Small intestine (tissue), 7 donors: ENCODE results near the gene IPO13. TPM values are rescaled to one million over a fixed set of nuclear protein-coding genes. Genes with fewer than 3 reads are reported as not detected.

Experiments used
- DNase-seq, 2 donors: peaks; one replicate each; pipeline versions ENCODE4 v3.0.0 to v3.0.0-alpha.2; 2013
- FAIRE-seq: peaks from 2 replicates; lab custom pipeline; 2012; peaks lifted over from hg19 to GRCh38; lab: Jason Lieb, UNC
- H3K27ac ChIP-seq, 3 donors: one replicate each; pipeline ENCODE4 v1.5.1; 2013; ENCODE audit warnings: low read length in 2 of 3, mild to moderate bottlenecking in 2 of 3, control low read depth in 1 of 3, inconsistent platforms in 1 of 3, low read depth in 1 of 3, moderate library complexity in 1 of 3
- H3K27me3 ChIP-seq, 3 donors: one replicate each; pipeline ENCODE4 v1.6.1; 2013; ENCODE audit warnings: low read length in 3 of 3, inconsistent platforms in 1 of 3; ENCODE audit not compliant: control insufficient read depth in 3 of 3, insufficient read depth in 3 of 3
- H3K36me3 ChIP-seq, 3 donors: one replicate each; pipeline ENCODE4 v1.6.1; 2013; ENCODE audit warnings: low read length in 3 of 3, inconsistent platforms in 1 of 3, low read depth in 1 of 3, mild to moderate bottlenecking in 1 of 3, moderate library complexity in 1 of 3; ENCODE audit not compliant: control insufficient read depth in 3 of 3, insufficient read depth in 2 of 3
- H3K4me1 ChIP-seq, 3 donors: one replicate each; pipeline ENCODE4 v1.6.1; 2013; ENCODE audit warnings: low read length in 2 of 3, inconsistent platforms in 1 of 3, low read depth in 1 of 3, mild to moderate bottlenecking in 1 of 3, moderate library complexity in 1 of 3; ENCODE audit not compliant: control insufficient read depth in 3 of 3, insufficient read depth in 2 of 3
- H3K4me3 ChIP-seq, 3 donors: one replicate each; pipeline ENCODE4 v1.5.1; 2013; ENCODE audit warnings: low read length in 3 of 3, control low read depth in 1 of 3, inconsistent platforms in 1 of 3, low read depth in 1 of 3, mild to moderate bottlenecking in 1 of 3, moderate library complexity in 1 of 3
- H3K9me3 ChIP-seq, 2 donors: one replicate each; pipeline ENCODE4 v1.6.1; 2013; ENCODE audit warnings: low read depth in 1 of 2, low read length in 1 of 2; ENCODE audit not compliant: control insufficient read depth in 2 of 2, insufficient read depth in 1 of 2
- WGBS, 3 donors: extraction: QIAGEN DNeasy Blood & Tissue Kit; methylation state at CpG; one replicate each; pipeline ENCODE4 v1.1.7; 2013; 5-methylcytosine and 5-hydroxymethylcytosine counted together
- polyA plus RNA-seq, 4 donors: library from polyadenylated mRNA; stranded (reverse) in 3 of 4; unstranded in 1 of 4; fragments of 200-250 nt in 3 of 4; fragments of 120-200 nt in 1 of 4; gene quantifications; one replicate each; pipeline versions ENCODE4 v1.2.1 to v1.2.3, GENCODE V29; 2013
- donor health status: healthy with polysubstance abuse.
- donor health status: control.
- donor health status: control.
- donor health status: Bipolar disorder and iron deficiency.
- donor health status: healthy.

The IPO13 gene
- polyA plus RNA-seq, 4 donors: 14.2 to 24.8 (median 20.1) TPM

- no peak for DNase-seq
- no peak for FAIRE-seq
- WGBS, 3 donors: 72 to 74% (median 72%) methylated on average over 19 of the region's 19 CpGs
- peak overlapping the region in 2 of 3 donors; percentile 49 to 67 for H3K4me3 ChIP-seq
- H3K4me1 ChIP-seq: peaks cover 0 to 57% (median 4%) of the 10 kb centered on the region in 3 donors
- no peaks in the 10 kb centered on the region for H3K9me3 ChIP-seq
- H3K36me3 ChIP-seq: peaks cover 0 to 30% (median 1%) of the 10 kb centered on the region in 3 donors
- H3K27me3 ChIP-seq: no peaks in the 10 kb centered on the region
- H3K27ac ChIP-seq: peak overlapping the region; percentile 86 to 95 (median 87)
These were observed 43.8 kb downstream of the IPO13 start for GRCh38 chr1:43990271-43991199.

GRCh38 chr1:43991200-43991475, 44.4 kb downstream of the IPO13 start:
- Histone ChIP-seq H3K27me3 (no peaks in the 10 kb centered on the region), H3K27ac (peak overlapping the region; percentile 86 to 95 (median 87)), H3K4me3 (peak overlapping the region; percentile 49 to 67 (median 66)), H3K9me3 (no peaks in the 10 kb centered on the region), H3K4me1 (peaks cover 0 to 51% (median 4%) of the 10 kb centered on the region in 3 donors), H3K36me3 (peaks cover 0 to 30% (median 0%) of the 10 kb centered on the region in 3 donors)
- WGBS, 3 donors: 1 to 2% (median 1%) methylated on average over 10 of the region's 10 CpGs
- DNase-seq (no peak), FAIRE-seq (no peak)

- Histone ChIP-seq H3K9me3 (no peaks in the 10 kb centered on the region), H3K36me3 (peaks cover 0 to 35% (median 0%) of the 10 kb centered on the region in 3 donors), H3K4me1 (peaks cover 0 to 46% (median 4%) of the 10 kb centered on the region in 3 donors), H3K27me3 (no peaks in the 10 kb centered on the region), H3K4me3 (peak within 1 kb of the TSS; percentile 49 to 67 (median 66)), H3K27ac (peak within 1 kb of the TSS; percentile 86 to 95 (median 87))
- FAIRE-seq (no peak), DNase-seq (peak; percentile 85 to 89)
- 0 to 2% (median 1%) methylated on average over 47 to 66 of the region's 66 CpGs for WGBS, 3 donors
These were observed 44.9 kb downstream of the IPO13 start, which contains the start of gene CCDC24 for GRCh38 chr1:43991476-43992231. CCDC24 (plus strand) TSS chr1:43991599; CDS start chr1:43991879, 280 bp downstream.

- H3K27me3 ChIP-seq: no peaks in the 10 kb centered on the region
- H3K27ac ChIP-seq: peak overlapping the region in 1 of 3 donors; percentile 87
- H3K36me3 ChIP-seq: peaks cover 0 to 32% (median 0%) of the 10 kb centered on the region in 3 donors
- H3K9me3 ChIP-seq: no peaks in the 10 kb centered on the region
- DNase-seq (peak in 1 of 2 donors; percentile 40), FAIRE-seq (no peak)
- H3K4me1 ChIP-seq: peaks cover 0 to 44% (median 4%) of the 10 kb centered on the region in 3 donors
- WGBS, 3 donors: 43 to 45% (median 43%) methylated on average over 11 of the region's 11 CpGs
- peak overlapping the region in 2 of 3 donors; percentile 49 to 67 for H3K4me3 ChIP-seq
These were observed 45.7 kb downstream of the IPO13 start for GRCh38 chr1:43992232-43992995.

GRCh38 chr1:43993206-43993914, 46.6 kb downstream of the IPO13 start:
- no peaks in the 10 kb centered on the region for H3K27me3 ChIP-seq
- DNase-seq: no peak
- no peak for FAIRE-seq
- H3K27ac ChIP-seq: peak overlapping the region in 1 of 3 donors; percentile 87
- no peak overlapping the region for H3K4me3 ChIP-seq
- WGBS, 3 donors: 89 to 96% (median 91%) methylated on average over 9 of the region's 9 CpGs
- H3K9me3 ChIP-seq: no peaks in the 10 kb centered on the region
- peaks cover 0 to 44% (median 4%) of the 10 kb centered on the region in 3 donors for H3K4me1 ChIP-seq
- H3K36me3 ChIP-seq: peaks cover 0 to 33% (median 0%) of the 10 kb centered on the region in 3 donors

GRCh38 chr1:43994071-43994470, 47.3 kb downstream of the IPO13 start:
- WGBS, 3 donors: 82 to 84% (median 82%) methylated on average over 7 of the region's 7 CpGs
- FAIRE-seq: no peak
- DNase-seq: no peak
- Histone ChIP-seq H3K9me3 (no peaks in the 10 kb centered on the region), H3K27me3 (no peaks in the 10 kb centered on the region), H3K4me1 (peaks cover 0 to 44% (median 4%) of the 10 kb centered on the region in 3 donors), H3K4me3 (no peak overlapping the region), H3K36me3 (peaks cover 0 to 34% (median 0%) of the 10 kb centered on the region in 3 donors), H3K27ac (no peak overlapping the region)

GRCh38 chr1:43994794-43995790, 48.3 kb downstream of the IPO13 start:
- H3K27ac ChIP-seq: no peak overlapping the region
- H3K9me3 ChIP-seq: no peaks in the 10 kb centered on the region
- H3K4me3 ChIP-seq: no peak overlapping the region
- H3K4me1 ChIP-seq: peaks cover 0 to 44% (median 4%) of the 10 kb centered on the region in 3 donors
- H3K36me3 ChIP-seq: peaks cover 0 to 37% (median 0%) of the 10 kb centered on the region in 3 donors
- DNase-seq: peak; percentile 20 to 71
- FAIRE-seq: no peak
- no peaks in the 10 kb centered on the region for H3K27me3 ChIP-seq
- WGBS, 3 donors: 76 to 77% (median 77%) methylated on average over 15 of the region's 15 CpGs
